Neural cell (in vitro differentiated cells): ENCODE results near the gene TATDN2.

Source experiments
- EP300 ChIP-seq: fragments of 450-650 bp; conservative IDR thresholded peaks from 2 replicates; pipeline ENCODE4 v1.6.1; 2014; ENCODE audit warnings: antibody characterized with exemption, mild to moderate bottlenecking, moderate library complexity; ENCODE audit not compliant: poor library complexity, severe bottlenecking
- EZH2 ChIP-seq: fragments of 200-600, 300-800 bp; shearing (Covaris generic), sonication (generic); IDR thresholded peaks from 2 replicates; pipeline ENCODE4 v1.6.1; 2014; ENCODE audit warnings: antibody characterized with exemption, low read length, borderline replicate concordance, mild to moderate bottlenecking; ENCODE audit not compliant: insufficient read depth, poor library complexity, severe bottlenecking
- MXI1 ChIP-seq: fragments of 450-650 bp; conservative IDR thresholded peaks from 2 replicates; pipeline ENCODE4 v1.6.1; 2014; ENCODE audit warnings: antibody characterized with exemption, mild to moderate bottlenecking; ENCODE audit not compliant: poor library complexity, severe bottlenecking
- POLR2AphosphoS5 ChIP-seq: IDR thresholded peaks from 2 replicates; pipeline ENCODE4 v1.6.1; 2012
- RAD21 ChIP-seq: fragments of 450-650 bp; conservative IDR thresholded peaks from 2 replicates; pipeline ENCODE4 v1.6.1; 2014; ENCODE audit warnings: antibody characterized with exemption, mild to moderate bottlenecking, moderate library complexity
- TAF1 ChIP-seq: IDR thresholded peaks from 2 replicates; pipeline ENCODE4 v1.6.1; 2012; ENCODE audit warnings: low read depth
- TF ChIP-seq, protein P1 (sequence below): fragments of 450-650 bp; IDR thresholded peaks from 2 replicates; pipeline ENCODE4 v1.5.1; 2014; ENCODE audit warnings: antibody characterized with exemption, mild to moderate bottlenecking, moderate library complexity; ENCODE audit not compliant: poor library complexity, severe bottlenecking
- TF ChIP-seq, protein P2 (sequence below): IDR thresholded peaks from 2 replicates; pipeline ENCODE4 v1.6.1; 2012; ENCODE audit warnings: borderline replicate concordance

DNA sequence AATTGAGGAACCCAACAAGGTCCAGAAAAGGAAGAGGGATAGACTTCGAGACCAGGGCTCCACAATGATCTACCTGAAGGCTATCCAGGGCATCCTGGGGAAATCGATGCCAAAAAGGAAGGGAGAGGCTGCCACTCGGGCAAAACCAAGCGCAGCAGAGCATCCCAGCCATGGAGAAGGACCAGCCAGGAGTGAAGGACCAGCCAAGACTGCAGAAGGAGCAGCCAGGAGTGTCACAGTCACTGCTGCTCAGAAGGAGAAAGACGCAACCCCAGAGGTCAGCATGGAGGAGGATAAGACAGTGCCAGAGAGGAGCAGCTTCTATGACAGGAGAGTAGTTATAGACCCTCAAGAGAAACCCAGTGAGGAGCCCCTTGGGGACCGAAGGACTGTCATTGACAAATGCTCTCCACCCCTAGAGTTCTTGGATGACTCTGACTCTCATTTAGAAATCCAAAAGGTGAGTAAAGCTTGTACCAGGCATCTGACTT lies 12.0 kb downstream of the TATDN2 start:
- TF ChIP-seq, protein P1, sequence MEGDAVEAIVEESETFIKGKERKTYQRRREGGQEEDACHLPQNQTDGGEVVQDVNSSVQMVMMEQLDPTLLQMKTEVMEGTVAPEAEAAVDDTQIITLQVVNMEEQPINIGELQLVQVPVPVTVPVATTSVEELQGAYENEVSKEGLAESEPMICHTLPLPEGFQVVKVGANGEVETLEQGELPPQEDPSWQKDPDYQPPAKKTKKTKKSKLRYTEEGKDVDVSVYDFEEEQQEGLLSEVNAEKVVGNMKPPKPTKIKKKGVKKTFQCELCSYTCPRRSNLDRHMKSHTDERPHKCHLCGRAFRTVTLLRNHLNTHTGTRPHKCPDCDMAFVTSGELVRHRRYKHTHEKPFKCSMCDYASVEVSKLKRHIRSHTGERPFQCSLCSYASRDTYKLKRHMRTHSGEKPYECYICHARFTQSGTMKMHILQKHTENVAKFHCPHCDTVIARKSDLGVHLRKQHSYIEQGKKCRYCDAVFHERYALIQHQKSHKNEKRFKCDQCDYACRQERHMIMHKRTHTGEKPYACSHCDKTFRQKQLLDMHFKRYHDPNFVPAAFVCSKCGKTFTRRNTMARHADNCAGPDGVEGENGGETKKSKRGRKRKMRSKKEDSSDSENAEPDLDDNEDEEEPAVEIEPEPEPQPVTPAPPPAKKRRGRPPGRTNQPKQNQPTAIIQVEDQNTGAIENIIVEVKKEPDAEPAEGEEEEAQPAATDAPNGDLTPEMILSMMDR: no peak
- TF ChIP-seq, protein P2, sequence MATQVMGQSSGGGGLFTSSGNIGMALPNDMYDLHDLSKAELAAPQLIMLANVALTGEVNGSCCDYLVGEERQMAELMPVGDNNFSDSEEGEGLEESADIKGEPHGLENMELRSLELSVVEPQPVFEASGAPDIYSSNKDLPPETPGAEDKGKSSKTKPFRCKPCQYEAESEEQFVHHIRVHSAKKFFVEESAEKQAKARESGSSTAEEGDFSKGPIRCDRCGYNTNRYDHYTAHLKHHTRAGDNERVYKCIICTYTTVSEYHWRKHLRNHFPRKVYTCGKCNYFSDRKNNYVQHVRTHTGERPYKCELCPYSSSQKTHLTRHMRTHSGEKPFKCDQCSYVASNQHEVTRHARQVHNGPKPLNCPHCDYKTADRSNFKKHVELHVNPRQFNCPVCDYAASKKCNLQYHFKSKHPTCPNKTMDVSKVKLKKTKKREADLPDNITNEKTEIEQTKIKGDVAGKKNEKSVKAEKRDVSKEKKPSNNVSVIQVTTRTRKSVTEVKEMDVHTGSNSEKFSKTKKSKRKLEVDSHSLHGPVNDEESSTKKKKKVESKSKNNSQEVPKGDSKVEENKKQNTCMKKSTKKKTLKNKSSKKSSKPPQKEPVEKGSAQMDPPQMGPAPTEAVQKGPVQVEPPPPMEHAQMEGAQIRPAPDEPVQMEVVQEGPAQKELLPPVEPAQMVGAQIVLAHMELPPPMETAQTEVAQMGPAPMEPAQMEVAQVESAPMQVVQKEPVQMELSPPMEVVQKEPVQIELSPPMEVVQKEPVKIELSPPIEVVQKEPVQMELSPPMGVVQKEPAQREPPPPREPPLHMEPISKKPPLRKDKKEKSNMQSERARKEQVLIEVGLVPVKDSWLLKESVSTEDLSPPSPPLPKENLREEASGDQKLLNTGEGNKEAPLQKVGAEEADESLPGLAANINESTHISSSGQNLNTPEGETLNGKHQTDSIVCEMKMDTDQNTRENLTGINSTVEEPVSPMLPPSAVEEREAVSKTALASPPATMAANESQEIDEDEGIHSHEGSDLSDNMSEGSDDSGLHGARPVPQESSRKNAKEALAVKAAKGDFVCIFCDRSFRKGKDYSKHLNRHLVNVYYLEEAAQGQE: no peak
- TF ChIP-seq EP300: no peak
- no peak for TF ChIP-seq POLR2AphosphoS5
- no peak for TF ChIP-seq TAF1
- TF ChIP-seq MXI1: no peak
- no peak for TF ChIP-seq RAD21
- TF ChIP-seq EZH2: no peak
